ENCODE data around the gene CYB5A.

Gene CYB5A

GRCh38 chr18:74278058-74278457, 13.7 kb downstream of the CYB5A start:
- DNase-seq (ENCODE audit: low read depth, low spot score): peak; percentile 29

- no peak for DNase-seq (ENCODE audit: low read depth, low spot score)
Observed at GRCh38 chr18:74277296-74277695, 14.5 kb downstream of the CYB5A start.

DNA sequence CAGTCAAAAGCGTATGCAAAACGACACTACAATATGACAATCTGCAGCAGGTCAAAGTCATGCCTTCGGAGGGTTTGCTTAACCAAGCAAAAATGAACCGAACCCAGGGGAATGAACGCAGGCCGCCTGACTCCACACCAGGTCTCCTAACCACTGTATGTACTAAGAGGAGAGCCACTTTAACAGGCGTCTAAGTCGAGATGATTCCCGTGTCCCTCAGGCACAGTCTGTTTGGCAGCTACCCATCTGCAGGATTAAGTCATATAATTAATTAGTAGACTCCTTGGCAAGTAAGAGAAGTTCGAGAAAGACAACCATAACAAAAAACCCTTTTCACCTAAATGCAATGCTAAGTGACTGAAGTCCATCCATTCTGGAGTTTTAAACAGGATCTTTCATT, 15.2 kb downstream of the CYB5A start:
- DNase-seq (ENCODE audit: low read depth, low spot score): no peak

GRCh38 chr18:74275736-74276135, 16.0 kb downstream of the CYB5A start:
- DNase-seq (ENCODE audit: low read depth, low spot score): no peak

DNA sequence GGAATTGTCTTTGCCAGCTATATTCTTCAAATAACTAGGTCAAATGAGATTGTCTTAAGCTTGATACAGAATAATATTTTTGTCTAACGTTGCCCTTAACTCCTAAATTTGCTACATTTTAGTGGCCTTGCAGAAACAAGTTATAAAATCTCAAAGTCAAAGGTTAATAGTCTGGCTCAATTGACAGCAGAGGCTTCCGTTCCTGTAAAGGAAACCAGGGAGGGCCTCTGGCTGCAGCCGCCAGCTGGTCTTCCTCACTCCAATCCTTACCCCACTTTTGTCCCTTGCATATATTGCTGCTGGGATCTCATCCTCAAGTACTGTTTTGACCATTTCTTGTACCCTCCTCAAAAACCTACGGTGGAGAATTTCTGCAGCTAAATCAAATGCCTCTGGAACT, 17.1 kb downstream of the CYB5A start:
- no peak for DNase-seq (ENCODE audit: low read depth, low spot score)

DNA sequence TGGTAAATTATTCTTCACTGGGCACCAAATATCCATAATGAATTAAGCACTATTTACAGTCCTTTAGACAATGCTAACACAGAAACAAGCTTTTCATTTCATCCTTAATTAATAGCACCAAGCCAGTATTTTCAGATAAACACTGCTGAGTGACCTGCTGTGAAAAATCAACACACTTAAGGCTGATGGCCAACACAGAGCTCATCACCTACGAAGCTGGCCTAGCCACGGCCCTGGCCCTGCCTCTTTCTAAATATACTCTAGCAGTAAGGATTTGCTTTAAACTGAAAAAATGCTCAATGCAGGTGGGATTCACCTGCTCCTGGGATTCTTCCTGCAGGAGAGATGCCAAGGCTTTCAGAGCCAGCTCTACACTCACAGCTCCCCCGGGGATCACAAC, 18.4 kb downstream of the CYB5A start:
- no peak for DNase-seq (ENCODE audit: low read depth, low spot score)

- no peak for DNase-seq (ENCODE audit: low read depth, low spot score)
Observed at GRCh38 chr18:74271635-74272034, 20.1 kb downstream of the CYB5A start.

DNA sequence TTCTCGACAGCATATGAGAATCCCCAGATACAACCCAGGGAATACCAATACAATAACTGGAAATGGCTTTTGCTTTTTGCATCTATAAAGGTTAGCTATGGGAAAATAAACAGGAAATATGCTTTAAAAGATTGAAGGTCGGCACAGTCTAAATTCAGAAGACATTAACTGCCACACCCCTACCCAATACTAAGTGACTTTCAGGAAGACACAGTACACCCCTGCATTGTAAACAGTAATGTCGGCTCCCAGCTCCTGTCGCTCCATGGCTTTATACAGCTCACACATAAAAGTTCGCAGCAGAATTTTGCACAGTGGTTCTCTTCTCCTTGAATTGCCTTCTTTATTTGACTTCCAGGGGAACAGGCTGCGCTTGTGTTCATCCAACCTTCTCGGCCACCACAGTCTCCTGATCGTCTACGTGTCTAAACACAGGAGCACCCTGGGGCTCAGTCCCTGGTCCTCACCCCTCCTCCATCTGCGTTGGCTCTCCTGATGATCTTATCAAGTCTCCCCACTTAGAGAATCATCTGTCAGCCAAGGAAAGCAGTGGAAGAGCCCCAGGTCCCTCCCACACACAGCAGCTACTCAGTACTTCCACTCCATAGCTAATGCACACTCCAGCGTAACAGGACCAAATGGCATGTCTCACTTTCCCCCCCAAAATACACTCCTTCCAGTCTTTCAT, 22.7 kb downstream of the CYB5A start:
- no peak for DNase-seq (ENCODE audit: low read depth, low spot score)

GRCh38 chr18:74268175-74268574, 23.6 kb downstream of the CYB5A start:
- DNase-seq (ENCODE audit: low read depth, low spot score): no peak

DNA sequence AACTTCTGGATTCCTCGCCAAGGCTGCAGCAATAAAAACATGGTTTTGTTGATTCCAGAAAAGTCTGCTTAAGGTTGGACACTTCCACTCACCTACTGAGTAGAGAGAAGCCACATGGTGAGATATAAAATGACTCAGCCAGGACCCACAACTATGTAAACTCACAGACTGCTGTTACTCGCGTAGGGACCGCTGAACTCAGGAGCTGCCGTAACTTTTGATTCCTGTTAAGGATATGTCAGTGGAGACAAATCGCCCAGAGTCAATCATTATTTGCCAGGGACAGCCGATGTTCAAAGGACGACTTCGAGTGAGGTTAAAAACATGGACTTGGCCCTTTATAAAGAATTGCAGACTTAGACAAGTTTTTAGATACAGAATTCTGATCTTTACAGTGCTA, 25.6 kb downstream of the CYB5A start:
- DNase-seq (ENCODE audit: low read depth, low spot score): peak; percentile 51

DNA sequence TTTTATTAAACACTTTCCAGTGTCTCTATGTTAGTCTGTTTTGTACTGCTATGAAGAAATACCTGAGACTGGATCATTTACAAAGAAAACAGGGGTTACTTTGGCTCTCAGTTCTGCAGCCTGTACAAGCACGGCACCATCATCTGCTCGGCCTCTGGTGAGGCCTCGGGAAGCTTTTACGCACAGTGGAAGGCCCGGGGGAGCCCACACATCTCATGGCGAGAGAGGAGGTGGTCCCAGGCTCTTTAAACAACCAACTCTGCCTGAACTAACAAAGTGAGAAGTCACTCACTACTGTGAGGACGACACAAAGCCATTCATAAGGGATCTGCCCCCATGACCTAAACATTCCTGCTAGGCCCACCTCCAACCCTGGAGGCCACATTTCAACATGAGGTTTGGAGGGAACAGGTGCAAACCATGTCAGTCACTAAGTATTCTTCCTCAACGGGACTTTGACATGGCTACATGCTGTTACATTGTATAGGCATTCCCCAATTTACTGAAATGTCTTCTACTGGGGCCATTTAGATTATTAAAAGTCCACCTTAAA, 26.1 kb downstream of the CYB5A start:
- DNase-seq (ENCODE audit: low read depth, low spot score): no peak

- DNase-seq (ENCODE audit: low read depth, low spot score): no peak
Observed at GRCh38 chr18:74264303-74265020, 27.3 kb downstream of the CYB5A start.

GRCh38 chr18:74261053-74261713, 30.6 kb downstream of the CYB5A start:
- no peak for DNase-seq (ENCODE audit: low read depth, low spot score)

DNA sequence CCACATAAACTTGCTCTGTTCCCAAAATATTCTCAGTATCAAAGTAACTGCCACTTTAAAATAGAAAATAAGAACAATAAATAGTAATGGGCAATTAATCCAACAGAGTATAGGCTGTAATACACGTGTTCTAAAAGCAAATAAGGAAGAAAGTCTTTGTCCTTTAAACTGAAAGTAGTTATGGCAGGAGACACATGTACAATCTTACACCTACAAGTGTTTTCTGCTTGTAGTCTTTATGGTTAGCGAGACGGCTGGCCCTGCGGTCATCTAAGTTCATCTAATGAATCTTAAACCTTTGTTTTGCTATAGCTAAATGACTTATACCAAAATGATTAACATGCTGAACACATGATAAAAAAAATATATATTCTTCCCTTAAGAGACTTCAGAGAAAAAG, 32.4 kb downstream of the CYB5A start:
- DNase-seq (ENCODE audit: low read depth, low spot score): no peak

GRCh38 chr18:74257083-74257482, 34.7 kb downstream of the CYB5A start:
- no peak for DNase-seq (ENCODE audit: low read depth, low spot score)

DNA sequence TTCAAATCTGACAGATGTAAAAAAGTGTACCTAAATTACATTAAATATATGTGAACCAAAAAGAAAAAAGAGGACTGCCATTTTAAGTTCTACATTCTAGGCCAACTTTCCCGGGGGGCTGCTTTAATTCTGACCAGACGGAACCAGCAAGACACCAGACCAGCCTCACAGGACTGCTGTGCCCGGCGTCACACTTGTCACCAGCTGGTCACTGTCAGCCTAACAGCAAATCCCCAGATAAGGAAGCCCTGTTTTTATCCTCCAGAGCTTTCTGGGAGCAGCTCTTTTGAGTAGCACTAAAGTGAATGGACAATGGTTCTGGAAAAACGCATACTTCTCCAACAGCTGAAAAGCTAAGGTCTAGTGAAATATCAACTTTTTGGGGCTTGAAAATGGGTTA, 35.6 kb downstream of the CYB5A start:
- DNase-seq (ENCODE audit: low read depth, low spot score): no peak

GRCh38 chr18:74255131-74255616, 36.6 kb downstream of the CYB5A start:
- DNase-seq (ENCODE audit: low read depth, low spot score): peak; percentile 55

DNA sequence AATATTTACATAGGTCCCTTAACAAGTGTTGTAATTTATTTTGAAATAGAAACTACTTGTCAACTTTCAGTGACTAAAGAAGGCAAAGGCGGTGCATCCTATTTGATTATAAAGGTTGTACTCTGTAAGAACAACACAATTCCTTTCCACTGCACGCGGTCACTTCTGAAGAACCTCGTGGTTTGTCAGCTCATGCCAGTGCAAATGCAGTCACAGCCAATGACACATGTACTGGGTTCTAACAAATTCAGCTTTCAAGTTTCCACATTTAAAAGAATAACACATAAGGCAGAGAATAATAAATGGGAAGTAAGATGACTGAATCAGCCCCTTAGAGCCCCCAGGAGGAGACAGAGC, 39.7 kb downstream of the CYB5A start:
- peak; percentile 51 for DNase-seq (ENCODE audit: low read depth, low spot score)

DNA sequence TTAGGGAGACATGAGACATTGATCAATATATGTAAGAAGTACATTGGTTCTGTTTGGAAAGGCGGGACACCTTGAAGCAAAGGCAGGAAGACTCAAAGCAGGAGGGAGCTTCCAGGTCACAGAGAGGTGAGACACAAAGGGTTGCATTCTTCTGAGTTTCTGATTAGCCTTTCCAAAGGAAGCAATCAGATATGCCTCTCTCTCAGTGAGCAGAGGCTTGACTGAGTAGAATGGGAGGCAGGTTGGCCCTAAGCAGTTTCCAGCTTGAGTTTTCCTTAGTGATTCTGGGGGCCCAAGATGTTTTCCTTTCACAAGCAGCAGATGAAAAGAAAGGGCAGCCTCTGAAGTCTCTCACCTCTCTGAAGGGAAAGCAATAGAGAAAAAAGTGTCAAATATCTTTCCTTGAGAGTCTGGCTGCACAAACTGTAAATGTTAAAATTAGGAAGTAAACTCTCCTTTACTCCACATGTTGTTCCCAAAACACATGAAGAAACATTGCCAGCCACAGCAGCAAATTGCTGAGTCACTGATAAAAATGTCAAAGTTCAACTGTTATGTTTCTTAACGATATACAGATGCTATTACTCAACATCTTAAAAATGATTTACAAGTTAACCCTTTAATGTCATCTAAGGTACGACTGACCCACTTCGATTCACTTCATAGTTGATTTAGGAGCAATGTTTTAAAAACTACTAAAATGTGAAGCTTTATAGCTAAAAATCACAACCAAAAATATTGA, 40.3 kb downstream of the CYB5A start:
- DNase-seq (ENCODE audit: low read depth, low spot score): peak; percentile 19

DNA sequence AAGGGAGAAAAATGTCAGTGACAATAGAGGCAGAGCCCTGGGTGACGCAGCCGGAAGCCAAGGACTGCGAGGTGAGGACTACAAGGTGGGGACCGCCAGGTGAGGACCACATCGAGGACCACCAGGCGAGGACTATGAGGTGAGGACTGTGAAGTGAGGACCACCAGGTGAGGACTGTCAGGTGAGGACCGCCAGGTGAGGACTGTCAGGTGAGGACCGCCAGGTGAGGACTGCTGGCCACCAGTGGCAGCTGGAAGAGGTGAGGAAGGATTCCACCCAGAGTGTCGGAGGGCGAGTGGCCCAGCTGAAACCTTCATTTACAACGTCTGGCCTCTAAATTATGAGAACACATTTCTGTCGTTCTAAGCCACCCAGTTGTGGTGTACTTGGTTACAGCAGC, 41.6 kb downstream of the CYB5A start:
- no peak for DNase-seq (ENCODE audit: low read depth, low spot score)

DNA sequence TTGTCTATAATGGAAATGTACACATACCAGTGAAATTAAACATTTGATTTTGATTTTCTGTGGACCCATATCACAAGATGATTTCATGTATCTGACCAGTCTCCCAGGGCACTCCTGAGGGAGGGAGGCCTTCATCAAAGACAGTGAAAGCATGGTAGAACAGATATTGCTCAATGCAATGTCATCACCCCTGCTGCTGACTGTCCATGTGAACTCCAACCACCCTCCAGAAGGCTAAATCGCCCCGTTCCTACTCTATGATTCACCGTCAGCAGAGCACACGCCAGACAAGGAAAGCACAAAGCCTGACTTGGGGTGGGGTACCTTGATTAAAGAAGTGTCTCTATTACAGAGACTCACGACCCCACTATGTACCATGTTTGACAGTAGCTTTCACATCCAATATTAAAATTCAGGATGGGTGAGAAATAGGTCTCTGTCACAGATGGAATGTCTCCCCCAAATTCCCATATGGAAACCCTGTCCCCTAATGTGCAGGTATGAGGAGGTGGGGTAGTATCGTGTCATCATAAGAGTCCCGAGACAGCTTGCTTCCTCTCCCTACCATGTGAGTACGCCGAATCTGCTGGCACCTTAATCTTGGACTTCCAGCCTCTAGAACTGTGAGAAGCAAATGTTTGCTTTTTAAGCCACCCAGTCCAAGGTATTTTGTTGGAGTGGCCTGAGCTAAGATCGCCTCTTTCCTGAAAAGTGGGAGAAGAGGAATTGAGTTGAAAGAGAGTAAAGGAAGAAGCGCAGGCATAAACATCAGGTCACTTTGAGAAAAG, 42.4 kb downstream of the CYB5A start:
- no peak for DNase-seq (ENCODE audit: low read depth, low spot score)
